ENCODE measurements around the gene GNA15.

DNA sequence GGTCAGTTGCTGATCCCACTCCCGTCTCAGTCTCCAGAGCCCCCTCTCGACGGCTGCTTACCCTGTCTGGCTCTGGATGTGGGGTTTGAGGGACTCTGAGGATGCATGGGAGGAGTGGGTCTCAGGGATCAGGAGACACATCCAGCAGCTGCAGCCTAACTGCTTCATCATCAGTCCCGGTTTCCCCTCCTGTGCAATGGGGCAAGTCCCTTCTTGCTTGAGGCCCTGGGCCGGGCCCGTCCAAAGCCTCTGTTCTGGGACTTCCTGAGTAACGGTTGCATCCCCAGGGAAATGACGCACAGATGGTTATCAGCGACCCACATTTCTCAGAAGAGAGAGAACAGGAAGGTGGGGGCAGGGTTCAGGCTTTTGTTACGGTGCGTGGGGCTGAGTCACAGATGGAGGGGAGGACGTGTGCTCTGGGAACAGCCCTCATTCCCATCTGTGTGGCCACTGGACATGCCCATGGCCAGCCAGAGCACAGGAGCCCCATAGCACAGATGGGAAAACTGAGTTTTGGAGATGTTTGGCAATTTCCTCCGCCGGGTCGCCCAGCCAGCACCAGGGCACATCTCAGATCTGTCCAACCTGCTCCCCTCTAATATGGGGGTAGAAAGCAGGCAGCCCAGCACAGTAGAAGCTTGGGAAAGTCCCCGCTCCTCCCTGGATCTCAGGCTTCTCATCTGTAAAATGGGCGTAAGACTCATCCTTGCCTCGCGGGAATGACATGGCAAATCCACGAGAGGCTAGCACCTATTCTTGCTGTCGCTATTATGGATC lies 19.3 kb downstream of the GNA15 start:
- no peak for TF ChIP-seq EZH2 (IDR thresholded peaks at IDR 0.05; ENCODE audit: borderline replicate concordance, low read length)
- TF ChIP-seq, protein P1, sequence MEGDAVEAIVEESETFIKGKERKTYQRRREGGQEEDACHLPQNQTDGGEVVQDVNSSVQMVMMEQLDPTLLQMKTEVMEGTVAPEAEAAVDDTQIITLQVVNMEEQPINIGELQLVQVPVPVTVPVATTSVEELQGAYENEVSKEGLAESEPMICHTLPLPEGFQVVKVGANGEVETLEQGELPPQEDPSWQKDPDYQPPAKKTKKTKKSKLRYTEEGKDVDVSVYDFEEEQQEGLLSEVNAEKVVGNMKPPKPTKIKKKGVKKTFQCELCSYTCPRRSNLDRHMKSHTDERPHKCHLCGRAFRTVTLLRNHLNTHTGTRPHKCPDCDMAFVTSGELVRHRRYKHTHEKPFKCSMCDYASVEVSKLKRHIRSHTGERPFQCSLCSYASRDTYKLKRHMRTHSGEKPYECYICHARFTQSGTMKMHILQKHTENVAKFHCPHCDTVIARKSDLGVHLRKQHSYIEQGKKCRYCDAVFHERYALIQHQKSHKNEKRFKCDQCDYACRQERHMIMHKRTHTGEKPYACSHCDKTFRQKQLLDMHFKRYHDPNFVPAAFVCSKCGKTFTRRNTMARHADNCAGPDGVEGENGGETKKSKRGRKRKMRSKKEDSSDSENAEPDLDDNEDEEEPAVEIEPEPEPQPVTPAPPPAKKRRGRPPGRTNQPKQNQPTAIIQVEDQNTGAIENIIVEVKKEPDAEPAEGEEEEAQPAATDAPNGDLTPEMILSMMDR (IDR thresholded peaks at IDR 0.05; ENCODE audit: low read length), result no peak
